GM08714 (cell line): Measurements from ENCODE around the gene STBD1.

Source experiments
- H3K4me3 ChIP-seq: fragments of 200-500 bp; sonication (Bioruptor generic); 2 replicates; pipeline ENCODE4 v1.5.1; 2014; ENCODE audit warnings: mild to moderate bottlenecking, low read length, inconsistent platforms
- ZNF274 ChIP-seq: IDR thresholded peaks from 2 replicates; pipeline ENCODE4 v1.6.1; 2012; ENCODE audit warnings: mild to moderate bottlenecking, low read depth, low read length

STBD1 gene

DNA sequence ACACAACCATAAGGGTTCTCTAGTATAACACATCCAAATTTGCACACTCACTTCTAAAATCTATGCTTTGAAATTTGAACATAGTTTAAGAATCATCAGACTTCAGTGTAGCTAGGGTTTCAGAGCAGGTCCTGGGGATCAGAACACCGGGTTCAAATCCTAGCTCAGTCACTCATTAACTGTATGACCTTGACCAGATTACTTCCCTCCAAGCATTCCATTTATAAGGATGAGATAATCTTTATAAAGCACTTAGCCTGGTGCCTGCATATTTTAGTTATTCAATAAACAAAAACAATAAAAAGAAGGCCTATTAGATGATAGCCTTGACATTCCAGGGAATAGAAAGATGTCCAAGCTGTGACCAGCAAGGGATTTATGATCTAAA lies 4.8 kb upstream of the STBD1 start:
- H3K4me3 ChIP-seq: no peak overlapping the region
- TF ChIP-seq ZNF274: no peak

DNA sequence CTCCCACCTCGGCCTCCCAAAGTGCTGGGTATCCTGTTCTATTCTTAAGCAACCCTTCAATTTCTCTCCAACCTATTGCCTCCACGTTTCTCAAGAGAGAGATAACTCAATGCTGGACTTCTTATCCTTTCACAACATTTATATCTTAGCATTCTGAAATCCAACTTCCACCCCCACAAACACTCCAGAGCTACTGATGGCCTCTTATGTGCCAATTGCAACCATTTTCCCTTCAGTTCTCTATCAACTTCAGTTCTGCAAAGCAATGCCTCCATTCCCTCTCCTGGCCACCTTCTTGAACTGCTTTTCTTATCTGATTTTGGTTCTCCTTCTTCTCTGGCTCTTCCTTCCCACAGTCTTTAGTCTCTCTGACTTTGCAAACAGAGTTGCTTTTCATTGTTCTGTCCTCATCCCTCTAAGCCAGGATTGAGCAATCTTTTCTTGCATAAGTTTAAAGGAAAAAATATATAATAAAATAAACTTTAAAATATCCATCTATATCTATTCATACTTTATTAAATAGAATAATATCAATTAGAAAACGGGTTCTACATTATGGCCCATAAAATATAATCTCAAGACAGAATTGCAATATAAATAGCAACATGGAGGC lies 3.6 kb upstream of the STBD1 start:
- no peak for TF ChIP-seq ZNF274

DNA sequence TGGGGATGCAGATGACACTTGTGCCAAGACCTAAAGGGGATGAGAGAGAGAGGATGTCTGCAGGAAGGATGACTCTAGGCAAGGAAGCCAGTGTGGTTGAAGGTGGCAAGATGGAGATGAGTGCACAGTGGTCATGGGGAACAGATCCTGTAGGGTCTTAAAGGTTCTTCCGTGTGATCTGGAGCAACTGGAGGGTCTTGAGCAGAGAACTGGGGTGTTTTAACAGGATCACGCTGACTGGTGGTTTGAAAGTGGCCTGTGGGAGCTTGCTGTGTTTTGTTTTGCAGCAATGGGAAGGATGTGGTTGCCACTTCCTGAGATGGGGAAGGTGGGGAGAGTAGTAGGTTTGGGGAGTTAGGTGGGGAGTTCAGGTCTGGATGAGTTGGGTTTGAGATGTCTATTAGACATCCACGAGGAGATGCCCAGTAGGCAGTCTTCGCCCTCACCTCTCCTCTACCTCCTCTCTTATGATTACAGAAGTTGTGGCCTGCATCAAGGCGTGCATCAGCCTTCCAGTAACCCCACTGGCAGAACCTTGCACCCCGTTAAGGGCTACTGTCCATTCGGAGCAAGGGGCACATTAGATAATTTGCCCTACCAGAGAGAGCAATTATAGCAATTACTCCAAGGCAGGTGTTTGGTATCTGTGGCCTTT lies 1.4 kb upstream of the STBD1 start:
- TF ChIP-seq ZNF274: no peak
- no peak overlapping the region for H3K4me3 ChIP-seq

More for the DNA sequence above, 3.6 kb upstream of the STBD1 start:
- no peak overlapping the region for H3K4me3 ChIP-seq

DNA sequence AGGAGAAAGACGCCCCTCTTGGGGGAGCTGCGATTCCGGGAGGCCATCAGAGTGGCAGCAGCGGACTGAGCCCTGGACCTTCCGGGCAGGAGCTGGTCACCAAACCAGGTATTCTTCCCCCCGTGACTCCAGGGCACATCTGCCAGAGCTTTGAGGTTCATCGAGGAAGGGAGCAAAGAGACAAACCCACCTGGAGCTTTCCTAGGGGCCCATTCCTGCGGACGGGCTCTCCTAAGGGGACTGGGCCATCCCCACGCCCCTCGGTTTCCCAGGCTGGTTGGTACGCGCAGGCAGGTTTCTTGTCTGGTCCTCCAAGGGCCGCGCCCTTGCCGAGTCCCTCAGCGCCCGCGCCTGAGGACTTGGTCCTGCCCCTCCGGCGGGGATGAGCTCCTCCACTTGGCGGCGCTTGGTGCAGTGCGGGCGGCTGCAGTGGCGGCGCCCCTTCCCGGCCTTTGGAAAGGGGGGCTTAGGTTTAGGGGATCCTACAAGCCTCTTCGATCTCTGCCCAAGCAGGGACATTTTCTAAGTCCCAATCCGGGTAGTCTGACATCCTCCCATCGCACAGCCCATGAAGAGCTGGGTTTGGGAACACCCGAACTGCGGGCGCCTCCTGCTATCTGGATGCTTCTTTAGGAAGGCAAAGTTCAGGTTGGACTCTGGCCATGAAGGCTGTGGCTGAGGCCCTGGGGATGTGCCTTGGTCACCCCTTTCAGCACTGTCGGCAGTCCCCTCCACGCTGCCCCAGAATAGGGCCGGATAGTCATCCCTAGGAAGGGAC lies 538 bp downstream of the STBD1 start:
- no peak for TF ChIP-seq ZNF274
- peak overlapping the region; percentile 60; the same call in 1 of the 2 replicates for H3K4me3 ChIP-seq

DNA sequence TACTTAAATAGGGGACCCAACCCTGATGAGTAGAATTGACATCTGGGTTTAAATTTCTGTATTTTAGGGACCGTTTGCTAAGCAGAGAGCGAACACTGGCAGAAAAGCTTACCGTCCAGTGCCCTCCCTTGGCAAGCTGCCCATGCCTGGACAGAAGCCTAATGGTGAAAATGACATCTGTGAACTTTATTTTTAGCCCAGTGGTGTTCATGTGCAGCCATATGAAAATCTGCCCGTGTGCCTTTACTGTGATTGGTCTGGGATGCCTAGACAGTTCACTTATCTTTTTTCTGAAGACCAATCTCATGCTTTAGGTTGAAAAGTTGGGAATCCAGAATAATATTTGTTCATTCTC lies 1.1 kb downstream of the STBD1 start:
- TF ChIP-seq ZNF274: no peak
- H3K4me3 ChIP-seq: no peak overlapping the region

DNA sequence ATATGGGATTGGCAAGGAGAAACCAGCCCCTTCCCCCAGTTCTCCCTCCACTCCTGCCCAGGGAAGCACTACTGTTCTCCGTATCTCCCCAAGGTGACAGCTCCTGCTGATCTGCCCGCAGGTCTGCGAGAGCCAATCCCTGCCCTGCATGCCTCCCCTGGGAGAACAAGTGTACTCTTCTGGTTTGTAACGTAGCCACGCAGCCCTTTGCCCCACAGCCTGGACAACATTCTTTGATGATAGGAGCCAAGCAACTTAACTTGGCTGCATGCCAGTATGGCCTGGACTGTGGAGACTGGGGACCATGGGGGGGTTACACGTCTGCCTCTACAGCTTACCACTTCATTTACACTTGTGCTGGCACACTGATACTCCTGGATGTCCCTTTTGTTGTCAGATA lies 2.0 kb downstream of the STBD1 start:
- no peak overlapping the region for H3K4me3 ChIP-seq
- TF ChIP-seq ZNF274: no peak

DNA sequence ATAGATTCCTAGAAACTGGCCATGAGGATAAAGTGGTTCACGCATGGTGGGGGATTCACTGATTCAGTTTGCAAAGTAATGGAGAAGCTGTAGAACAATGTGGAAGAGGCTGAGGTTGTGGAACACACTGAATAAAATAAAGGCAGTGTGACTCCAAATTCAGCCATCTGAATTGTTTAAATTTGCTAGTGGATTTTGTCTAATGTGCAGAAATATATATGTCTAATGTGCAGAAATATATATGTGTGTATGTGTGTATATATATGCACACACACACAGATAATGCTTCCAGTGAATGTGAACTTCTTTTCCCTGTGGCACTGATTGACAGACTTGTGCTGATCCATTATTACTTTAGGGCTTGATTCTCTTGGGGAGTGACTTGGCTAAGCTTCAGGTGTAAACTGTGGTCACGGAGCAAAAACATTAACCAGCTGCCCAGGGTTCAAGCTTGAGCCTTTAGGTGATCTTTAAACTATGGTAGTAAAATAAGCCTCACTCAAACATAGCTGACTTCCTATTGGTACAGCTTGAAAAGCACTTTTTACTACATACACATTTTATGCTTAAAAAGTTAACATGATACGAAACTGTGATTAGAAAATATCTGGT lies 3.5 kb downstream of the STBD1 start:
- H3K4me3 ChIP-seq: no peak overlapping the region
- no peak for TF ChIP-seq ZNF274

DNA sequence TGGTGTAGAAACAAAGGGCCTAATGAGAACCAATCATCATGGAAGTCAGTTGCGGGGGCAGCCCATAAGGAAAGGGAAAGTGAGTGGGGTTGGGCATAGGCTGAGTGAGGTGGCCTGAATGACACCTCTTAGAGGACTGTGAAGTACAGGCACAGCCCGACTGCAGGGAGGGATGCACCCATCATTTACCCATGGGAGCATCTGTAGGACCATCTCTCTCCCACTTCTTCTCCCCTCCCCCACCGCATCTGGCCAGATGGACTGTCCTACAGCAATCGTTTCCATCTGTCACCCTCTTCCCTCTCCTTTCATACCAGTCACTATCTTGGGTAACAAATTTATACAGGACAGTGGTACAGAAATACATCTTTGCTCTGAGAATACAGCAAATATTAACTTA lies 4.2 kb downstream of the STBD1 start:
- no peak overlapping the region for H3K4me3 ChIP-seq
- TF ChIP-seq ZNF274: no peak

DNA sequence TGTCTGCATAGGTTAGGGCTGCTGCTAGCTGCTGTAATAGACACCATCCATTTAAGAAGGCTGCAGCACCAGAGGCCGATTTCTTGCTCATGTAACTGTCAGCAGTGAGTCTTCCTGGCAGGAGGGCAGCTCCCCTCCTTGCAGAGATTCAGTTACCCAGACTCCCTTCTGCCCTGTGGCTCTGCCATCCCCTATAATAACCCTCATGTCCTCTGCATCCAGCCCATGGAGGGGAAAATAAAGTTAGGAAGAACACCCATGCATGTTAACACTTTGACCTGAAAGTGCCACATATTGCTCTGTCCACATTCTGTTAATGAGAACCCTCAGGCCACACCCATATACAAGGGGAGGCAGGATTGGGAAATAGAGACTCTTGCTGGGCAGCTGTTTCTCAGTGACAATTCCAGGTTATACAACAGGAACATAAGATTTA lies 5.4 kb downstream of the STBD1 start:
- no peak for TF ChIP-seq ZNF274
- H3K4me3 ChIP-seq: no peak overlapping the region

DNA sequence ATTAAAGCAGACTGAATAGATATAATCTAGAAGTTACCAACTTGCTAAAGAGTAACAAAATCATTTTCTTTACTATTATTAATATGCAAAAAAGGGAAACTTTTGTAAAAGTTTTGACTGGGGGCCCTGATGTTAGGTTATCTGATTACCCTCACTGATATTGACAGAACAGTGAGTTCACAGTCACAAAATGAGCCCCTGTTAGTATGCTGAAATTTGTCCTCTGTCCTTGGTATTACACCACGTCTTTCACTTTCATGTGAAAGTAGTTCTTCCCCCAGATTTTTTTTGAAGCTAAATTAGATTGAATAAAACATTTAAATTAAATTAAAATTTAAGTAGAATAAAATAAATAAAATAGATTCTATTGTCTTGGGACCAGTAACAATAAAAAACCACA lies 5.9 kb downstream of the STBD1 start:
- H3K4me3 ChIP-seq: no peak overlapping the region
- TF ChIP-seq ZNF274: no peak

DNA sequence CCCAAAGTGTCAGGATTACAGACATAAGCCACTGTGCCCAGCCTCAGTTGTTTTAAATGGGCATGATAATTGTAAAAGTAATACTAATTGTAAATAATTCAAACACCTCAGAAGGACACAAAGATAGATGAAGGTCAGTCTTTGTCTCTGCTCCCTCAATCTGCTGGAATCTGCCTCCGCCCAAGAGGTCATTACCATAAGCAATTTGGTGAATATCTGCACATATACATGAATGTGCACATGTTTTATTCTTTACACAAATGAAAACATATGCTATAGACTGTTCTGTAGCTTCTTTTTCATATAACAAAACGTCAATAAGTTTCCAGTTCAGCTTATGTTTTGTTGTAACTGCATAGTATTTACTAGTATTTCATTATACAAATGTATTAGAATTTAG lies 7.0 kb downstream of the STBD1 start:
- TF ChIP-seq ZNF274: no peak
- H3K4me3 ChIP-seq: no peak overlapping the region

DNA sequence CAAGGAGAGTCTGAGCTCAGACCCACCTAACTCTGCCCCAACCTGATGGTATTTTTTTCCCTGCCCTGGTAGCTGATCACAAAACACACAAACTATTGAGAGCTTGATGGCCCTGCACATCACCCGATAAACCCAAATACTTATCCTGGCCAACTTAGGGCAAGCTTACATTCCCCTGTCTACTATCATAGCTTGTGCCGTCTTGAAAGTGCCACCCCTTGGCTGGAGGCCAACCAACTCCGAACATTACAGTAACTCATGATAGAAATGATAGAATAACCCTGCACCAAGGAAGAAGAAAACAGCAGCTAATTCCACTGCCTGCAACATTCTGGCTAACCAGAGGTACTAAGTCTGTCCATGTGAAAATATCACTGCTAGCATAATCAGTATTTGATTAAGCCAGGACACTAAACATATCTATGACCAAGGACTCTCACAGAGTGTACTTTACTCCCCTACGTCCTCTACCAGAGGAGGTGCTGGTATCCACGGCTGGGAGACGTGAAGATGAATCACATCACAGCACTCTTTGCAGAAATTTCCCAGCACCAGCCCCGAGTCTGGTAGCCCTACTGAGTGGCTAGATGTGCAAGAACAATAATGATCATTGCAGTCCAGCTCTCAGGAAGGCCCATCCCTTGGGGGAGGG lies 8.9 kb downstream of the STBD1 start:
- no peak for TF ChIP-seq ZNF274

DNA sequence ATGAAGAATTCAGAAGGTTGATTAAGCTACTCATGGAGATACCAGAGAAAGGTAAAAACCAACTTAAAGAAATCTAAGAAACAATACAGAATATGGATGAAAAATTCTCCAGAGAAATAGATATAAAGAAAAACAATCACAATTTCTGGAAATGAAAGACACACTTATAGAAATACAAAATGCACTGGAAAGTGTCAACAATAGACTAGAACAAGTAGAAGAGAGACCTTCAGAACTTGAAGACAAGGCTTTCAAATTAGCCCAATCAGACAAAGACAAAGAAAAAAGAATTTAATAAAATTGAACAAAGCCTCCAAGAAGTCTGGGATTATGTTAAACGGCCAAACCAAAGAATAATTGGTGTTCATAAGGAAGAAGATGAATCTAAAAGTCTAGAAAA lies 9.6 kb downstream of the STBD1 start:
- no peak for TF ChIP-seq ZNF274
- H3K4me3 ChIP-seq: no peak overlapping the region

More for the DNA sequence above, 8.9 kb downstream of the STBD1 start:
- H3K4me3 ChIP-seq: no peak overlapping the region

DNA sequence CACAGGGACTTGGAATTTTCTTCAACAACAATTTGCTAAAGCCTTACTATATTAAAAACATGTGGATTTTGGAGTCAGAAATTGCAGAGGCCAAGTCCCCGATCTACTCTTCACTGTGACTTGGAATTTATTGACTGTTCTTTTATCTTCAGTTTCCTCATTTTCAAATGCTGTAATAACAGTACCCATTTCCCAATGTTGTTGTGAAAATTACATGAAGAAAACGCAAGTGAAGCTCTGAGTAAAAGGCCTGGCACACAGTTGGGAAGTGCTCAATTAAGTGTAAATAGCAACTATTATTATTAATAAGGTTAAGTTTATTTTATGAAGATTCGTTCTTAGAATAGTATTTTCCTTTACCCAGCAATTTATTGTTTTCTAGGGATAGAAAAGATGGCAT lies 15.7 kb downstream of the STBD1 start:
- H3K4me3 ChIP-seq: no peak overlapping the region
- no peak for TF ChIP-seq ZNF274
